Measurements from ENCODE around the gene DPF3. TPM values are rescaled to one million over a fixed set of nuclear protein-coding genes. Genes with fewer than 3 reads are reported as not detected.

The DPF3 gene
- total and polyA plus RNA-seq, 2 donors (not counting 1 experiment from before 2014, with no cell fraction given) = 3.4 to 10.2 TPM

- Histone ChIP-seq H3K27ac (ENCODE audit: low read length in 2 of 2) (no peak overlapping the region), H3K4me3 (ENCODE audit: control extremely low read depth in 1 of 5, extremely low read depth in 1 of 5, insufficient read depth in 1 of 5, low read depth in 2 of 5, low read length in 4 of 5) (no peak overlapping the region), H3K9ac (ENCODE audit: low read length) (no peak overlapping the region), H3K79me2 (ENCODE audit: control insufficient read depth, insufficient read depth, low read length) (peaks cover 5% of the 10 kb centered on the region), H3K9me3 (ENCODE audit: control extremely low read depth in 1 of 3, control insufficient read depth in 2 of 3, insufficient read depth in 1 of 3, low read length in 2 of 3) (peaks cover 3 to 9% (median 5%) of the 10 kb centered on the region in 3 donors), H3K36me3 (replicated peaks in 1 of 2; ENCODE audit: control extremely low read depth in 1 of 2, control insufficient read depth in 1 of 2, extremely low read depth in 1 of 2, insufficient read depth in 2 of 2, low read length in 1 of 2) (peaks cover 0 to 4% of the 10 kb centered on the region in 2 experiments), H3K27me3 (replicated peaks in 1 of 4; ENCODE audit: control extremely low read depth in 1 of 4, control insufficient read depth in 3 of 4, insufficient read depth in 4 of 4, low read length in 3 of 4) (no peaks in the 10 kb centered on the region), H2AFZ (ENCODE audit: insufficient read depth, low read depth, low read length, poor library complexity, severe bottlenecking) (no peak overlapping the region), H4K20me1 (ENCODE audit: control insufficient read depth, insufficient read depth, low read length, poor library complexity, severe bottlenecking) (peaks cover 11% of the 10 kb centered on the region), H3K4me1 (ENCODE audit: control insufficient read depth in 2 of 2, insufficient read depth in 2 of 2, low read length in 2 of 2) (peaks cover 10 to 13% of the 10 kb centered on the region in 2 donors), H3K4me2 (replicated peaks; ENCODE audit: low read depth, low read length, poor library complexity, severe bottlenecking) (no peak overlapping the region)
- ChIA-PET CTCF (no interaction called here), POLR2A (no interaction called here)
- intact Hi-C loops (cut with micrococcal nuclease) = no loop called here
- DNase-seq (no peak), ATAC-seq (ENCODE audit: low read depth) (no peak)
- Mint-ChIP-seq H3K27ac (no peak overlapping the region), H3K27me3 (no peaks in the 10 kb centered on the region), H3K4me3 (no peak overlapping the region), H3K9me3 (ENCODE audit: insufficient read depth) (peaks cover 19% of the 10 kb centered on the region), H3K4me1 (peaks cover 35% of the 10 kb centered on the region)
- TF ChIP-seq EZH2 (IDR thresholded peaks at IDR 0.05; ENCODE audit: borderline replicate concordance, insufficient read depth, low read depth, low read length, poor library complexity, severe bottlenecking) = no peak
- no peak for TF ChIP-seq CTCF (IDR thresholded peaks at IDR 0.05)
- WGBS (ENCODE audit: insufficient coverage) = 96% methylated on average over 11 of the region's 11 CpGs
These were observed 122.3 kb downstream of the DPF3 start for GRCh38 chr14:72771561-72771960.

GRCh38 chr14:72766296-72766695 lies 127.6 kb downstream of the DPF3 start:
- CTCF ChIA-PET = no interaction called here
- no peaks in the 10 kb centered on the region for H3K27me3 ChIP-seq (replicated peaks in 1 of 4; ENCODE audit: control extremely low read depth in 1 of 4, control insufficient read depth in 3 of 4, insufficient read depth in 4 of 4, low read length in 3 of 4)
- 96% methylated on average over 3 of the region's 3 CpGs for WGBS (ENCODE audit: insufficient coverage)
- no peaks in the 10 kb centered on the region for H3K79me2 ChIP-seq (ENCODE audit: control insufficient read depth, insufficient read depth, low read length)
- ATAC-seq (ENCODE audit: low read depth) = no peak
- no peak for TF ChIP-seq CTCF (IDR thresholded peaks at IDR 0.05)
- no peak for TF ChIP-seq EZH2 (IDR thresholded peaks at IDR 0.05; ENCODE audit: borderline replicate concordance, insufficient read depth, low read depth, low read length, poor library complexity, severe bottlenecking)
- H3K27ac ChIP-seq (ENCODE audit: low read length in 2 of 2) = no peak overlapping the region
- H2AFZ ChIP-seq (ENCODE audit: insufficient read depth, low read depth, low read length, poor library complexity, severe bottlenecking) = no peak overlapping the region
- H4K20me1 ChIP-seq (ENCODE audit: control insufficient read depth, insufficient read depth, low read length, poor library complexity, severe bottlenecking) = no peaks in the 10 kb centered on the region
- H3K4me1 ChIP-seq (ENCODE audit: control insufficient read depth in 2 of 2, insufficient read depth in 2 of 2, low read length in 2 of 2) = no peaks in the 10 kb centered on the region
- Mint-ChIP-seq H3K9me3 (ENCODE audit: insufficient read depth) (peaks cover 19% of the 10 kb centered on the region), H3K27me3 (no peaks in the 10 kb centered on the region), H3K4me1 (no peaks in the 10 kb centered on the region), H3K4me3 (no peak overlapping the region), H3K27ac (no peak overlapping the region)
- POLR2A ChIA-PET = no interaction called here
- no peak for DNase-seq
- H3K36me3 ChIP-seq (replicated peaks in 1 of 2; ENCODE audit: control extremely low read depth in 1 of 2, control insufficient read depth in 1 of 2, extremely low read depth in 1 of 2, insufficient read depth in 2 of 2, low read length in 1 of 2) = peaks cover 0 to 10% of the 10 kb centered on the region in 2 experiments
- H3K9ac ChIP-seq (ENCODE audit: low read length) = no peak overlapping the region
- no peak overlapping the region for H3K4me2 ChIP-seq (replicated peaks; ENCODE audit: low read depth, low read length, poor library complexity, severe bottlenecking)
- peaks cover 10 to 13% (median 12%) of the 10 kb centered on the region in 3 donors for H3K9me3 ChIP-seq (ENCODE audit: control extremely low read depth in 1 of 3, control insufficient read depth in 2 of 3, insufficient read depth in 1 of 3, low read length in 2 of 3)
- no peak overlapping the region for H3K4me3 ChIP-seq (ENCODE audit: control extremely low read depth in 1 of 5, extremely low read depth in 1 of 5, insufficient read depth in 1 of 5, low read depth in 2 of 5, low read length in 4 of 5)
- intact Hi-C loops (cut with micrococcal nuclease) = no loop called here

All from B cell (primary cell).